ENCODE results near the gene CXorf58. TPM values are rescaled to one million over a fixed set of nuclear protein-coding genes. Genes with fewer than 3 reads are reported as not detected.

The CXorf58 gene
- total RNA-seq, 2 donors from 2014 or later = not detected

DNA sequence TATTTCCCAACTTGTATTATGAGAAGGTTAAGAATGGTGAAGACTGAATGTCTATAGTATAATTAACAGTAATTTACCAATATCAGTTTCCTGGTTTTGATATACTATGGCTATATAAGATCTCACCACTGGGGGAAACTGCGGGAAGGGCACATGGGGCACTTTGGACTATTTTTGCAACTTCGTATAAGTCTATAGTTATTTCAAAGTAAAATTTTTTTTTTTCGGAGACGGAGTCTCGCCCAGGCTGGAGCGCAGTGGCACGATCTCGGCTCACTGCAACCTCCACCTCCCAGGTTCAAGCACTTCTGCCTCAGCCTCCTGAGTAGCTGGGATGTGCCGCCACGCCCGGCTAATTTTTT is 46.1 kb downstream of the CXorf58 start:
- no peak for DNase-seq
- peak; percentile 54 for TF ChIP-seq CTCF (conservative IDR thresholded peaks at IDR 0.05)
- Mint-ChIP-seq H3K27ac (no peak overlapping the region), H3K27me3 (ENCODE audit: insufficient read depth) (peaks cover 2% of the 10 kb centered on the region), H3K9me3 (no peaks in the 10 kb centered on the region), H3K4me1 (peaks cover 16% of the 10 kb centered on the region), H3K4me3 (no peak overlapping the region), H3K36me3 (ENCODE audit: low read depth) (no peaks in the 10 kb centered on the region)
- Histone ChIP-seq H3K4me1 (ENCODE audit: control insufficient read depth, insufficient read depth, low read length) (no peaks in the 10 kb centered on the region), H3K9me3 (ENCODE audit: control insufficient read depth, low read length) (no peaks in the 10 kb centered on the region), H3K36me3 (ENCODE audit: control insufficient read depth, insufficient read depth, low read length) (no peaks in the 10 kb centered on the region), H3K27ac (ENCODE audit: low read depth, low read length) (no peak overlapping the region), H3K27me3 (ENCODE audit: control insufficient read depth, insufficient read depth, low read length, poor library complexity, severe bottlenecking) (no peaks in the 10 kb centered on the region), H3K9ac (ENCODE audit: extremely low read depth, low read length, poor library complexity, severe bottlenecking) (no peak overlapping the region), H3K4me3 (ENCODE audit: low read length) (no peak overlapping the region)
- 90 to 92% methylated on average over 2 to 6 of the region's 11 CpGs for WGBS, 2 experiments (ENCODE audit: insufficient coverage in 1 of 2, insufficient read length in 1 of 2)

DNA sequence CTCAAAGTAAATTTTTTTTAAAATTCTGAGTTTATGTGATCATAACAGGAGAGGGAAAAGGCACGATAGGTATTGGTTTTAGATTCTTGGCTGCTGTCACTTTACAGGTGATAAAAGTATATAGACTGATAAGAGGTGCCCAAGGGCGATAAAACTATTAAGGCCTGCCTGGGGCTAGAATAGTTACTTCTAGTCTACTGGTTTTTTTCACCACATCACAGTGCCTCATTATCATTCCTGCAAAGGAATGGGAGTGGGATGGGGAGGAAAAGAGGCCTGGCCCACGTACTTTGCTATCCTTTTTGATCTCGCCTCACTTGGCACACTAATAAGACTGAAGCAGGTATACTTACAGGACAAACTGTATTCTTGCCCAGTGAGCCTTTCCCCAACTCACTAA is 46.6 kb downstream of the CXorf58 start:
- H3K4me1 Mint-ChIP-seq = peaks cover 16% of the 10 kb centered on the region
- DNase-seq = no peak
- no peak overlapping the region for H3K27ac ChIP-seq (ENCODE audit: low read depth, low read length)
- H3K4me1 ChIP-seq (ENCODE audit: control insufficient read depth, insufficient read depth, low read length) = no peaks in the 10 kb centered on the region
- no peak overlapping the region for H3K27ac Mint-ChIP-seq
- no peaks in the 10 kb centered on the region for H3K9me3 ChIP-seq (ENCODE audit: control insufficient read depth, low read length)
- H3K4me3 ChIP-seq (ENCODE audit: low read length) = no peak overlapping the region
- no peaks in the 10 kb centered on the region for H3K27me3 ChIP-seq (ENCODE audit: control insufficient read depth, insufficient read depth, low read length, poor library complexity, severe bottlenecking)
- no peaks in the 10 kb centered on the region for H3K36me3 Mint-ChIP-seq (ENCODE audit: low read depth)
- no peak for TF ChIP-seq CTCF (conservative IDR thresholded peaks at IDR 0.05)
- H3K4me3 Mint-ChIP-seq = no peak overlapping the region
- H3K9ac ChIP-seq (ENCODE audit: extremely low read depth, low read length, poor library complexity, severe bottlenecking) = no peak overlapping the region
- peaks cover 2% of the 10 kb centered on the region for H3K27me3 Mint-ChIP-seq (ENCODE audit: insufficient read depth)
- H3K9me3 Mint-ChIP-seq = no peaks in the 10 kb centered on the region
- H3K36me3 ChIP-seq (ENCODE audit: control insufficient read depth, insufficient read depth, low read length) = no peaks in the 10 kb centered on the region
- WGBS, 2 experiments (ENCODE audit: insufficient coverage in 1 of 2, insufficient read length in 1 of 2) = 60% methylated on average over 2 of the region's 4 CpGs; no CpG with 5 or more reads in 1 of the 2 experiments

GRCh38 chrX:23959781-23960180 is 52.0 kb downstream of the CXorf58 start:
- no peaks in the 10 kb centered on the region for H3K36me3 ChIP-seq (ENCODE audit: control insufficient read depth, insufficient read depth, low read length)
- H3K36me3 Mint-ChIP-seq (ENCODE audit: low read depth) = no peaks in the 10 kb centered on the region
- H3K27me3 ChIP-seq (ENCODE audit: control insufficient read depth, insufficient read depth, low read length, poor library complexity, severe bottlenecking) = no peaks in the 10 kb centered on the region
- H3K9me3 Mint-ChIP-seq = no peaks in the 10 kb centered on the region
- TF ChIP-seq CTCF (conservative IDR thresholded peaks at IDR 0.05) = no peak
- no peak overlapping the region for H3K4me3 Mint-ChIP-seq
- no peak overlapping the region for H3K4me3 ChIP-seq (ENCODE audit: low read length)
- H3K27ac ChIP-seq (ENCODE audit: low read depth, low read length) = no peak overlapping the region
- H3K27me3 Mint-ChIP-seq (ENCODE audit: insufficient read depth) = peaks cover 2% of the 10 kb centered on the region
- peak; percentile 57 for DNase-seq
- no peaks in the 10 kb centered on the region for H3K9me3 ChIP-seq (ENCODE audit: control insufficient read depth, low read length)
- 91 to 92% methylated on average over 3 of the region's 3 CpGs for WGBS, 2 experiments (ENCODE audit: insufficient coverage in 1 of 2, insufficient read length in 1 of 2)
- no peak overlapping the region for H3K9ac ChIP-seq (ENCODE audit: extremely low read depth, low read length, poor library complexity, severe bottlenecking)
- no peak overlapping the region for H3K27ac Mint-ChIP-seq
- H3K4me1 Mint-ChIP-seq = peaks cover 2% of the 10 kb centered on the region
- H3K4me1 ChIP-seq (ENCODE audit: control insufficient read depth, insufficient read depth, low read length) = no peaks in the 10 kb centered on the region
